Liver (tissue), 9 donors: Measurements from ENCODE around the gene AADACL3. TPM values are rescaled to one million over a fixed set of nuclear protein-coding genes. Genes with fewer than 3 reads are reported as not detected.

ENCODE experiments used
- DNase-seq: peaks from one replicate; pipeline ENCODE4 v3.0.0-alpha.2; 2017; ENCODE audit warnings: low spot score
- H3K27ac ChIP-seq, 2 donors: one replicate each; pipeline ENCODE4 v1.7.0; 2013; ENCODE audit warnings: inconsistent platforms in 2 of 2, low read length in 2 of 2, control low read depth in 1 of 2, low read depth in 1 of 2, mild to moderate bottlenecking in 1 of 2
- H3K27me3 ChIP-seq, 4 donors: one replicate each; pipeline versions ENCODE4 v1.6.1 to v1.7.0; 2013; ENCODE audit warnings: low read length in 3 of 4, inconsistent platforms in 1 of 4, mild to moderate bottlenecking in 1 of 4, moderate library complexity in 1 of 4; ENCODE audit not compliant: control insufficient read depth in 4 of 4, insufficient read depth in 4 of 4
- H3K36me3 ChIP-seq, 4 donors: one replicate each; pipeline versions ENCODE4 v1.6.1 to v1.7.0; 2013; ENCODE audit warnings: low read length in 3 of 4, mild to moderate bottlenecking in 3 of 4, low read depth in 1 of 4, moderate library complexity in 1 of 4; ENCODE audit not compliant: control insufficient read depth in 4 of 4, insufficient read depth in 3 of 4
- H3K4me1 ChIP-seq, 4 donors: one replicate each; pipeline versions ENCODE4 v1.6.1 to v1.7.0; 2013; ENCODE audit warnings: low read length in 3 of 4, mild to moderate bottlenecking in 3 of 4, moderate library complexity in 1 of 4; ENCODE audit not compliant: control insufficient read depth in 4 of 4, insufficient read depth in 4 of 4
- H3K4me3 ChIP-seq, 3 donors: one replicate each; pipeline versions ENCODE4 v1.6.1 to v1.7.0; 2013; ENCODE audit warnings: low read length in 3 of 3, control low read depth in 1 of 3, low read depth in 1 of 3, mild to moderate bottlenecking in 1 of 3
- H3K9ac ChIP-seq, 2 donors: one replicate each; pipeline ENCODE4 v1.7.0; 2013; ENCODE audit warnings: low read length in 2 of 2, mild to moderate bottlenecking in 2 of 2, moderate library complexity in 2 of 2, control low read depth in 1 of 2, low read depth in 1 of 2
- H3K9me3 ChIP-seq, 4 donors: one replicate each; pipeline versions ENCODE4 v1.6.1 to v1.7.0; 2013; ENCODE audit warnings: low read length in 3 of 4; ENCODE audit not compliant: control insufficient read depth in 4 of 4
- EGR1 ChIP-seq, 2 donors: IDR thresholded peaks; 2 replicates each; pipeline ENCODE4 v1.6.1; 2016 to 2018; ENCODE audit warnings: antibody characterized with exemption in 2 of 2, low read depth in 2 of 2
- FOXA1 ChIP-seq: IDR thresholded peaks from 2 replicates; pipeline ENCODE4 v1.6.1; 2016; ENCODE audit warnings: antibody characterized with exemption
- FOXA2 ChIP-seq: IDR thresholded peaks from 2 replicates; pipeline ENCODE4 v1.6.1; 2016; ENCODE audit warnings: antibody characterized with exemption
- GABPA ChIP-seq, 2 donors: IDR thresholded peaks in 1 of 2; conservative IDR thresholded peaks in 1 of 2; 2 replicates each; pipeline ENCODE4 v1.6.1; 2016; ENCODE audit warnings: antibody characterized with exemption in 2 of 2, mild to moderate bottlenecking in 1 of 2, moderate library complexity in 1 of 2
- HNF4A ChIP-seq, 2 donors: conservative IDR thresholded peaks; 2 replicates each; pipeline ENCODE4 v1.6.1; 2016; ENCODE audit warnings: antibody characterized with exemption in 2 of 2, mild to moderate bottlenecking in 2 of 2
- HNF4G ChIP-seq: IDR thresholded peaks from 2 replicates; pipeline ENCODE4 v1.6.1; 2016; ENCODE audit warnings: antibody characterized with exemption
- JUND ChIP-seq, 2 donors: IDR thresholded peaks; 2 replicates each; pipeline ENCODE4 v1.6.1; 2016; ENCODE audit warnings: antibody characterized with exemption in 2 of 2
- NR2F2 ChIP-seq: IDR thresholded peaks from 2 replicates; pipeline ENCODE4 v1.6.1; 2016; ENCODE audit warnings: antibody characterized with exemption
- RAD21 ChIP-seq, 2 donors: IDR thresholded peaks; 2 replicates each; pipeline ENCODE4 v1.6.1; 2016; ENCODE audit warnings: antibody characterized with exemption in 2 of 2, mild to moderate bottlenecking in 2 of 2
- RXRA ChIP-seq, 2 donors: IDR thresholded peaks; 2 replicates each; pipeline ENCODE4 v1.6.1; 2017 to 2018; ENCODE audit warnings: antibody characterized with exemption in 2 of 2, mild to moderate bottlenecking in 1 of 2
- SP1 ChIP-seq: IDR thresholded peaks from 2 replicates; pipeline ENCODE4 v1.6.1; 2018; ENCODE audit warnings: antibody characterized with exemption, mild to moderate bottlenecking
- TAF1 ChIP-seq: conservative IDR thresholded peaks from 2 replicates; pipeline ENCODE4 v1.6.1; 2016; ENCODE audit warnings: antibody characterized with exemption, mild to moderate bottlenecking
- YY1 ChIP-seq: IDR thresholded peaks from 2 replicates; pipeline ENCODE4 v1.6.1; 2016; ENCODE audit warnings: antibody characterized with exemption, mild to moderate bottlenecking
- WGBS: extraction: QIAGEN DNeasy Blood & Tissue Kit; methylation state at CpG from one replicate; pipeline ENCODE4 v1.1.7; 2013; 5-methylcytosine and 5-hydroxymethylcytosine counted together
- polyA plus RNA-seq, 2 donors: library from polyadenylated mRNA; stranded (reverse) in 1 of 2; unstranded in 1 of 2; fragments of 200-250 nt in 1 of 2; fragments of >200 nt in 1 of 2; fragmentation: Nextera tagmentation in 1 of 2; extraction: Ambion mirVana in 1 of 2; gene quantifications; one replicate each; pipeline versions ENCODE4 v1.2.1 to v1.2.3, GENCODE V29; 2013 to 2015
- total RNA-seq, 2 donors: library from RNA; depleted of rRNA; stranded (reverse); fragments of >200 nt; gene quantifications; one replicate each; pipeline ENCODE4 v1.2.3, GENCODE V29; 2014
- TF ChIP-seq, protein P1 (sequence below): IDR thresholded peaks from 2 replicates; pipeline ENCODE4 v1.6.1; 2016; ENCODE audit warnings: antibody characterized with exemption
- TF ChIP-seq, protein P2 (sequence below): IDR thresholded peaks from 2 replicates; pipeline ENCODE4 v1.6.1; 2016; ENCODE audit warnings: antibody characterized with exemption
- TF ChIP-seq, protein P3 (sequence below): IDR thresholded peaks from 2 replicates; pipeline ENCODE4 v1.6.1; 2016; ENCODE audit warnings: antibody characterized with exemption
- TF ChIP-seq, protein P4 (sequence below): fragments of 150-350 bp; IDR thresholded peaks from 2 replicates; pipeline ENCODE4 v1.5.1; 2017; ENCODE audit warnings: improper control_type of control experiment, low read depth, low read length; ENCODE audit not compliant: missing input control
- TF ChIP-seq, protein P5 (sequence below): IDR thresholded peaks from 2 replicates; pipeline ENCODE4 v1.6.1; 2016; ENCODE audit warnings: antibody characterized with exemption, mild to moderate bottlenecking
- donor health status: healthy.
- donor health status: healthy.
- donor health status: healthy.
- donor health status: healthy.
- donor health status: healthy.

AADACL3 gene
- total and polyA plus RNA-seq, 4 donors = not detected

DNA sequence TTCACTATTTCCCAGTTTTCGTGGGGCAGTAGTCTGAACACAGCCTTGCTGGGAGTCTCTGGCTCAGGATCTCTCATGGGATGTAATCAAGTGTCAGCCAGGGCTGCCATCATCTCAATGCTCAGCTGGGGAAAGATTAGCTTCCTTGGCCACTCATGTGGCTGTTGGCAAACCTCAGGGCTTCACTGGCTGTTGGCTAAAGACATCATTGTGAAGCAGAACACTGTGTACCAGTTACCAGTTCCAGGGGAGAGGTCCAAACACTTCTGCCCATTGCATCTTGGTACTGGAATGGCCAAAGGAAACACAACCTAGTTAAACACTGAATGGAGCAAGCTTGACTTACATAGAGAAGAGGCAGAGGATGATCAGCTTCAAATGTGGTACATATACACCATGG, 38.3 kb upstream of the AADACL3 start:
- Histone ChIP-seq H3K9me3 (no peaks in the 10 kb centered on the region), H3K27me3 (no peaks in the 10 kb centered on the region), H3K36me3 (no peaks in the 10 kb centered on the region), H3K27ac (no peak overlapping the region), H3K4me1 (no peaks in the 10 kb centered on the region), H3K9ac (no peak overlapping the region), H3K4me3 (no peak overlapping the region)
- DNase-seq = no peak
- WGBS = 85% methylated on average over 1 of the region's 1 CpG
- TF ChIP-seq SP1 (no peak), NR2F2 (no peak), JUND (IDR thresholded peaks at IDR 0.05) (no peak), FOXA1 (no peak), EGR1 (IDR thresholded peaks at IDR 0.05; ENCODE audit: low read depth in 2 of 2) (no peak), TAF1 (no peak), FOXA2 (no peak), GABPA (IDR thresholded peaks at IDR 0.05 in 1 of 2, conservative IDR thresholded peaks at IDR 0.05 in 1 of 2) (no peak), HNF4A (conservative IDR thresholded peaks at IDR 0.05) (no peak), RAD21 (IDR thresholded peaks at IDR 0.05) (no peak), HNF4G (no peak)
- TF ChIP-seq, protein P1, sequence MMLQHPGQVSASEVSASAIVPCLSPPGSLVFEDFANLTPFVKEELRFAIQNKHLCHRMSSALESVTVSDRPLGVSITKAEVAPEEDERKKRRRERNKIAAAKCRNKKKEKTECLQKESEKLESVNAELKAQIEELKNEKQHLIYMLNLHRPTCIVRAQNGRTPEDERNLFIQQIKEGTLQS = no peak
- TF ChIP-seq, protein P2, sequence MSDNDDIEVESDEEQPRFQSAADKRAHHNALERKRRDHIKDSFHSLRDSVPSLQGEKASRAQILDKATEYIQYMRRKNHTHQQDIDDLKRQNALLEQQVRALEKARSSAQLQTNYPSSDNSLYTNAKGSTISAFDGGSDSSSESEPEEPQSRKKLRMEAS = no peak
- TF ChIP-seq, protein P3, sequence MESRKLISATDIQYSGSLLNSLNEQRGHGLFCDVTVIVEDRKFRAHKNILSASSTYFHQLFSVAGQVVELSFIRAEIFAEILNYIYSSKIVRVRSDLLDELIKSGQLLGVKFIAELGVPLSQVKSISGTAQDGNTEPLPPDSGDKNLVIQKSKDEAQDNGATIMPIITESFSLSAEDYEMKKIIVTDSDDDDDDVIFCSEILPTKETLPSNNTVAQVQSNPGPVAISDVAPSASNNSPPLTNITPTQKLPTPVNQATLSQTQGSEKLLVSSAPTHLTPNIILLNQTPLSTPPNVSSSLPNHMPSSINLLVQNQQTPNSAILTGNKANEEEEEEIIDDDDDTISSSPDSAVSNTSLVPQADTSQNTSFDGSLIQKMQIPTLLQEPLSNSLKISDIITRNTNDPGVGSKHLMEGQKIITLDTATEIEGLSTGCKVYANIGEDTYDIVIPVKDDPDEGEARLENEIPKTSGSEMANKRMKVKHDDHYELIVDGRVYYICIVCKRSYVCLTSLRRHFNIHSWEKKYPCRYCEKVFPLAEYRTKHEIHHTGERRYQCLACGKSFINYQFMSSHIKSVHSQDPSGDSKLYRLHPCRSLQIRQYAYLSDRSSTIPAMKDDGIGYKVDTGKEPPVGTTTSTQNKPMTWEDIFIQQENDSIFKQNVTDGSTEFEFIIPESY = no peak

DNA sequence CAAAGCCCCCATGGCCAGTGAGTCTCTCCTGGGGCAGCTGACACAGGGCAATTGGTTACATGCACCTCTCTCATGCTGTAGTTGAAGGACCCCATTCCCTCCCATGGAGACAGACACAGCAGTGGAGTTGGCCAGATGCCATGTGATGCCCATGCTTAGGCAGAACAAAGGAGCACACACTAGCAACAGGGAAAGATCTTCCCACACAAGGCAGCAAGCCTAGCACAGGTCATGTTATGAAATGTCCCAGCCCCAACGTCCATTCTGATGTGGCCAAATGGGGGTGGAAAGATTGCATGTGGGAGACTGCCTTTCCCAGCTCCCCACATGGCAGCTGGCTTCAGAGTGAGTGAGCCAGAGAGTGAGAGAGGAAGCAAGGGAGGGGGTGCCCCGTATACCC, 37.6 kb upstream of the AADACL3 start:
- DNase-seq = no peak
- Histone ChIP-seq H3K27me3 (no peaks in the 10 kb centered on the region), H3K9ac (no peak overlapping the region), H3K4me3 (no peak overlapping the region), H3K27ac (no peak overlapping the region), H3K36me3 (no peaks in the 10 kb centered on the region), H3K9me3 (no peaks in the 10 kb centered on the region), H3K4me1 (no peaks in the 10 kb centered on the region)
- no peak for TF ChIP-seq EGR1 (IDR thresholded peaks at IDR 0.05; ENCODE audit: low read depth in 2 of 2)
- no peak for TF ChIP-seq TAF1
- TF ChIP-seq FOXA1 = no peak
- WGBS = 54% methylated on average over 2 of the region's 2 CpGs

DNA sequence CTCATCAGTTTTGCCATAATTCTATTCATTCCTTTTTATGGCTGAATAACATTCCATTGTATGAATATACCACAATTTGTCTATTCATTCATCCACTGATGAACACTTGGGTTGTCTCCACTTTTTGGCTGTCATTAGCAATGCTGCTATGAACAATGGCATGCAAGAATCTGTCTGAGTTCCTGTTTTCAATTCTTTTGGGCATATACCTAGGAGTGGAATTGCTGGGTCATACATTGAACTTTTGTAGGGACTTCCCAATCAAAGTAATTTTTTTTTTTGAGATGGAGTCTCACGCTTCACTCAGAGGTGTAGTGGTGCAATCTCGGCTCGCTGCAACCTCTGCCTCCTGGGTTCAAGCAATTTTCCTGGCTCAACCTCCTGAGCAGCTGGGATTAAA, 37.1 kb upstream of the AADACL3 start:
- WGBS = 79% methylated on average over 3 of the region's 3 CpGs
- TF ChIP-seq YY1 (no peak), HNF4A (conservative IDR thresholded peaks at IDR 0.05) (no peak), SP1 (no peak), FOXA1 (no peak), JUND (IDR thresholded peaks at IDR 0.05) (no peak), RXRA (IDR thresholded peaks at IDR 0.05) (no peak), TAF1 (no peak), HNF4G (no peak)
- TF ChIP-seq, protein P2 = no peak
- TF ChIP-seq, protein P1 = no peak
- TF ChIP-seq, protein P4, sequence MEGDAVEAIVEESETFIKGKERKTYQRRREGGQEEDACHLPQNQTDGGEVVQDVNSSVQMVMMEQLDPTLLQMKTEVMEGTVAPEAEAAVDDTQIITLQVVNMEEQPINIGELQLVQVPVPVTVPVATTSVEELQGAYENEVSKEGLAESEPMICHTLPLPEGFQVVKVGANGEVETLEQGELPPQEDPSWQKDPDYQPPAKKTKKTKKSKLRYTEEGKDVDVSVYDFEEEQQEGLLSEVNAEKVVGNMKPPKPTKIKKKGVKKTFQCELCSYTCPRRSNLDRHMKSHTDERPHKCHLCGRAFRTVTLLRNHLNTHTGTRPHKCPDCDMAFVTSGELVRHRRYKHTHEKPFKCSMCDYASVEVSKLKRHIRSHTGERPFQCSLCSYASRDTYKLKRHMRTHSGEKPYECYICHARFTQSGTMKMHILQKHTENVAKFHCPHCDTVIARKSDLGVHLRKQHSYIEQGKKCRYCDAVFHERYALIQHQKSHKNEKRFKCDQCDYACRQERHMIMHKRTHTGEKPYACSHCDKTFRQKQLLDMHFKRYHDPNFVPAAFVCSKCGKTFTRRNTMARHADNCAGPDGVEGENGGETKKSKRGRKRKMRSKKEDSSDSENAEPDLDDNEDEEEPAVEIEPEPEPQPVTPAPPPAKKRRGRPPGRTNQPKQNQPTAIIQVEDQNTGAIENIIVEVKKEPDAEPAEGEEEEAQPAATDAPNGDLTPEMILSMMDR = no peak
- TF ChIP-seq, protein P5, sequence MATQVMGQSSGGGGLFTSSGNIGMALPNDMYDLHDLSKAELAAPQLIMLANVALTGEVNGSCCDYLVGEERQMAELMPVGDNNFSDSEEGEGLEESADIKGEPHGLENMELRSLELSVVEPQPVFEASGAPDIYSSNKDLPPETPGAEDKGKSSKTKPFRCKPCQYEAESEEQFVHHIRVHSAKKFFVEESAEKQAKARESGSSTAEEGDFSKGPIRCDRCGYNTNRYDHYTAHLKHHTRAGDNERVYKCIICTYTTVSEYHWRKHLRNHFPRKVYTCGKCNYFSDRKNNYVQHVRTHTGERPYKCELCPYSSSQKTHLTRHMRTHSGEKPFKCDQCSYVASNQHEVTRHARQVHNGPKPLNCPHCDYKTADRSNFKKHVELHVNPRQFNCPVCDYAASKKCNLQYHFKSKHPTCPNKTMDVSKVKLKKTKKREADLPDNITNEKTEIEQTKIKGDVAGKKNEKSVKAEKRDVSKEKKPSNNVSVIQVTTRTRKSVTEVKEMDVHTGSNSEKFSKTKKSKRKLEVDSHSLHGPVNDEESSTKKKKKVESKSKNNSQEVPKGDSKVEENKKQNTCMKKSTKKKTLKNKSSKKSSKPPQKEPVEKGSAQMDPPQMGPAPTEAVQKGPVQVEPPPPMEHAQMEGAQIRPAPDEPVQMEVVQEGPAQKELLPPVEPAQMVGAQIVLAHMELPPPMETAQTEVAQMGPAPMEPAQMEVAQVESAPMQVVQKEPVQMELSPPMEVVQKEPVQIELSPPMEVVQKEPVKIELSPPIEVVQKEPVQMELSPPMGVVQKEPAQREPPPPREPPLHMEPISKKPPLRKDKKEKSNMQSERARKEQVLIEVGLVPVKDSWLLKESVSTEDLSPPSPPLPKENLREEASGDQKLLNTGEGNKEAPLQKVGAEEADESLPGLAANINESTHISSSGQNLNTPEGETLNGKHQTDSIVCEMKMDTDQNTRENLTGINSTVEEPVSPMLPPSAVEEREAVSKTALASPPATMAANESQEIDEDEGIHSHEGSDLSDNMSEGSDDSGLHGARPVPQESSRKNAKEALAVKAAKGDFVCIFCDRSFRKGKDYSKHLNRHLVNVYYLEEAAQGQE = no peak
- Histone ChIP-seq H3K4me3 (no peak overlapping the region), H3K4me1 (no peaks in the 10 kb centered on the region), H3K27ac (no peak overlapping the region), H3K9me3 (no peaks in the 10 kb centered on the region), H3K36me3 (no peaks in the 10 kb centered on the region), H3K27me3 (no peaks in the 10 kb centered on the region), H3K9ac (no peak overlapping the region)
- DNase-seq = no peak
